Neural cell (in vitro differentiated cells): ENCODE data around the gene AEBP2.

Experiments used
- EZH2 ChIP-seq: fragments of 200-600, 300-800 bp; shearing (Covaris generic), sonication (generic); IDR thresholded peaks from 2 replicates; pipeline ENCODE4 v1.6.1; 2014; ENCODE audit warnings: antibody characterized with exemption, low read length, borderline replicate concordance, mild to moderate bottlenecking; ENCODE audit not compliant: insufficient read depth, poor library complexity, severe bottlenecking
- REST ChIP-seq: IDR thresholded peaks from 2 replicates; pipeline ENCODE4 v1.6.1; 2012; ENCODE audit warnings: borderline replicate concordance

- TF ChIP-seq REST (no peak), EZH2 (no peak)
These were observed 49.9 kb downstream of the AEBP2 start for GRCh38 chr12:19489168-19489567.
